Stimulated activated CD8-positive, alpha-beta memory T cell treated with anti-CD3 and anti-CD28 coated beads, Interleukin-4, amount 100 ng/mL, for 24 hours (primary cell): ENCODE measurements around the gene CCSAP.
"Not testable (repeated sequence)": the region's sequence is repeated elsewhere in the genome, so short reads cannot be mapped to it uniquely, and the experiment has no call there.

Experiments
- DNase-seq: peaks from one replicate; pipeline ENCODE4 v3.0.0-alpha.2; 2020; ENCODE audit warnings: low read depth

CCSAP gene

DNA sequence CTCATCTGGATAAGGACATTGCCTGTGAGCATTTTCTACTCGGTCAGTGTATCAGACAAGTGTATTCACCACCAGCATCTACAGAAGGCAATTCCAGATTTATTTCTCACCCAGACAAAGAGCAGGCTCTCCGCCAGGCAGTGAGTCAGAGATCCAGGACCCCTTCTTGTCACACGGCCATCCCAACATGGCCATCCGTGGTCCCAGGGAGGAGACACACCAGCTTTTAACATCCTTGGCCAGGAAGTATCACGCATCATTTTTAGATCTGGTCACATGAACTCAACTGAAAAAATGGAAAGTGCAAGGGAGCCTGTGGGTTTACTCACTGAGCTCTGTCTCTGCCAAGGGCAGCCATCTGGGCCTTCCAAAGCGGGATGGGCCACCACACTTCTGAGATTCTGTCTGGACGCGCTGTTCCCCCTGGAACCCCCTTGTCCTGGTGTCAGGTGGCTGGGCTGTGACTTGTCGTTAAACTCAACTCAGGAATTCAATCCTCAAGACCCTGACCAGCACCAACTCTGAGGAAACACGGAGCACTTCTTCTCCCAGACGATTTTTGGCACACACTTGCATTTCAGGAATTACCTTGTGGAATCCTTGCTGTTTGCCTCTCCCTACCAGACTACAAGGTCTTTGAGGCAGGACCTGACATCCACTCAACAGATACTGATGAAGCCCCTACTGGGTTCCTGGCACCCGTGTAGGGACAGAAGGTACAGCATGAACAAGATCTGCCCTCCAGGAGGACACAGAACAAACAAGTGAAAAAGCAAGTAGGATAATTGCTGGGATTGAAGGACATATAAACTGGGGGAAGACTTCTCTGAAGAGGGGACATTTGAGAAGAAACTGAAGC is 21.6 kb upstream of the CCSAP start:
- DNase-seq = no peak

- no peak for DNase-seq
Measured at GRCh38 chr1:229363723-229364122, 20.9 kb upstream of the CCSAP start.

- no peak for DNase-seq
Measured at GRCh38 chr1:229360420-229360819, 17.6 kb upstream of the CCSAP start.

- no peak for DNase-seq
Measured at GRCh38 chr1:229355661-229356060, 12.8 kb upstream of the CCSAP start.

GRCh38 chr1:229354226-229354625 is 11.4 kb upstream of the CCSAP start:
- DNase-seq = no peak

DNA sequence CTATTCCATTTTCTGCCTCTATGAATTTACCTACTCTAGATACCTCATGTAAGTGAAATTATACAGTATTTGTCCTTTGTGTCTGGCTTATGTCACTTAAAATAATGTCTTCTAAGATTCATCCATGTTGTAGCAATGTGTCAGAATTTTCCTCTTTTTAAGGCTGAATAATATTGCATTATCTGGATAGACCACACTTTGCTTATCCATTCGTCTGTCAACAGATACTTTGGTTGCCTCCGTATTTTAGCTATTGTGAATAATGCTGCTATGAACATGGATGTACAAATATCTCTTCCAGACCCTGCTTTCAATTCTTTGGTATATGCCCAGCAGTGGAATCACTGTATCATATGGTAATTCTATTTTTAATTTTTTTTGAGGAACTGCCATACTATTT is 10.1 kb upstream of the CCSAP start:
- no peak for DNase-seq

GRCh38 chr1:229349463-229350385 is 6.9 kb upstream of the CCSAP start:
- DNase-seq = no peak

DNA sequence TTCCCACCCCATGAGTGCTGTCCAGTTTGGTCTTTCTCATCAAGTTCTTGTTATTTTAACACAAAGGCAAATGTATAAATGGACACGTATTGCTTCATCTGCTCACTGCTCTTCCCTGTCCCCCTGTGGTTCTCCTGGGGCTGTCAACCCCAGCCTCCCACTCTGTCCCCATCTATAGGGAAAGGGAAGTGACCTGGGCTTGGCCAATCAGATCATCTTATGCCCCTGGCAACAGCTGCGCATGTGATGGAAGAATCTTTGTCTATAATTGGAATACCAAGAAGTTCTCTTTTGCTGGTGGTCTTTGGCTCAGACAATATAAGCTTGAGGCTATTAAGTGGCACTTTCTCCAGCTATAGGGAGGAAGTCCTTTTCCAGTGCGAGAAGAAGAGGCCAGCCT is 4.7 kb upstream of the CCSAP start:
- DNase-seq = no peak

DNA sequence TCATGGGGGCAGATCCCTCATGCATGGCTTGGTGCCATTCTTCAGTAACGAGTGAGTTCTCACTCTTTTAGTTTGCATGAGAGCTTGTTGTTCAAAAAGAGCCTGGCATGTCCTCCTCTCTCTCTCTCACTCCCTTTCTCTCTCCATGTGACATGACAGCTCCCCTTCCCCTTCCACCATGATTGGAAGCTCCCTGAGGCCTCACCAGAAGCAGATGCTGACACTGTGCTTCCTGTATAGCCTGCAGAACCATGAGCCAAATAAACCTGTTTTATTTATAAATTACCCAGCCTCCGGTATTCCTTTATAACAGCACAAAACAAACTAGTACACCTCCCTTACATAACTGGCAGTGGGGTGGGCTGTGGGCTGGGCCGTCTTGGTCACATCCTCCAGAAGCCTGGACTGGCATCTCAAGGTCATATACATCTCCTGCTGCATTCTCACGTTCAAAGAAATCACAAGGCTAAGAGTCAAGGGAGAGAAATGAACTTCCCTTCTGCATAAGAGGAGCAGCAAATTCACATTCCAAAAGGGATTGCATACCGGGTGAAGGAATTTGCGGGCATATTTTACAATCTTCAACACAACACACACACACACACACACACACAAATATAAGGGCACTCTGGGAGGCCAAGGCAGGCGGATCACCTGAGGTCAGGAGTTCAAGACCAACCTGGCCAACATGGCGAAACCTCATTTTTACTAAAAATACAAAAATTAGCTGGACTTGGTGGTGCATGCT is 2.3 kb upstream of the CCSAP start:
- no peak for DNase-seq

GRCh38 chr1:229344139-229344538 is 1.3 kb upstream of the CCSAP start:
- DNase-seq = no peak

DNA sequence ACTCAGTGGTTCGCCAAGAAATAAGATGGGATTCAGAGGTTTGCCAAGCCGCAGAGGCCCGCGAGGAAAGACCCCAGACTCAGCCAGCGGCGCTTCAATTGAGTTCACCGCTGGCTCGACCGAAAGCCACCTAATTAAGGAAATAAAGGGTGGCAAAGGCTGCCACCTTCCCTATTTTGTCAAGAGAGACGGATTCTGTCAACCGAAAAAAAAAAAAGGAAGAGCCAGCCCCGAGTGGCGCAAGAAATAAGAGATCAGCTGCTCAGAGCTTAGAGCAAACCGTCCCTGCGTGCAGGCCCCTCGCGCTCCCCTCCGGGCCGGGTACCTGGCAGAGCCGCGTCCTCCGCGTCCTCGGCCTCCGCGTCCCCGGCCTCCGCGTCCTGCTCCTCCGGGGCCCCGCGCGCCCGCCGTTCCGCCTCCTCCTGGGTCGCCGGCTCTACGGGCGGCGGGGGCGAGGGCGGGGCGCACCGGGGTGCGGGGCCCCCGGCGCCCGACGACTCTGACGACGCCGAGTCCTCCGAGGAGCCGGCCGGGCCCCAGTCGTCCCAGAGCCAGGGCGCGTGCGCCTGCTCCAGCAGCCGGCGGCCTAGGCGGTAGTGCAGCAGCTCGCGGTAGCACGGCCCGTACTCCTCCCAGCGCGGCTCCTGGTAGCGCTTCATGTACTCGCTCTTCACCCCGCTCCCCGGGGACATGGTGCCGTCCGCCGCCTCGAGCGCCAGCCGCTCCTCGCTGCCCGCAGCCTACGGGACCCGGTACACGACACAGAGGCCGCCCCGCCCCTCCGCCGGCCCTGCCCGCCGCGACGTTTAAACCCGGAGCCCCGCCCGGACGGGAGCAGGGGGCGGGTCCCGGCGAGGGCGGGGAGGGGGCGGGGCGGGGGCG is 832 bp downstream of the CCSAP start:
- DNase-seq = peak; percentile 71

- DNase-seq = no peak
Measured at GRCh38 chr1:229340496-229340895, 2.4 kb downstream of the CCSAP start.

DNA sequence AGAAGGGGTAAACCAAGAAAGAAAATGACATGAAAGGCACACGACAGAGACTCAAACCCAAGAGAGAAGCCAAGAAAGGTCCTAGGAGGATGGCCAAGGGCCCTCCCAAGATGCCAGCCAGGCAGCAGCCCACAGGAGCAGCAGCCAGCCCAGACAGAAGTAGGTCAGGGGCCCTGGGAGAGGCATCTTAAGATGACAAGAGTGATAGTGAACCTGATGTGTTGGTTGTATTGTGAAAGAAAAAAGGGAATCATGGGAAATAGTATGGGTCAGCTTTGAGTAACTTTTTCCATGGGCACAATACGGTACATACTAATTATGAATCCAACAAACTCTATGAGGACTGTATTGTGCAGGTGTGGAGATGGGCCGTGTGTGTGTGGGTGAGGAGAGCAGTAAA is 3.3 kb downstream of the CCSAP start:
- no peak for DNase-seq

- DNase-seq = no peak
Measured at GRCh38 chr1:229339086-229339485, 3.8 kb downstream of the CCSAP start.

GRCh38 chr1:229336345-229336744 is 6.5 kb downstream of the CCSAP start:
- no peak for DNase-seq

DNA sequence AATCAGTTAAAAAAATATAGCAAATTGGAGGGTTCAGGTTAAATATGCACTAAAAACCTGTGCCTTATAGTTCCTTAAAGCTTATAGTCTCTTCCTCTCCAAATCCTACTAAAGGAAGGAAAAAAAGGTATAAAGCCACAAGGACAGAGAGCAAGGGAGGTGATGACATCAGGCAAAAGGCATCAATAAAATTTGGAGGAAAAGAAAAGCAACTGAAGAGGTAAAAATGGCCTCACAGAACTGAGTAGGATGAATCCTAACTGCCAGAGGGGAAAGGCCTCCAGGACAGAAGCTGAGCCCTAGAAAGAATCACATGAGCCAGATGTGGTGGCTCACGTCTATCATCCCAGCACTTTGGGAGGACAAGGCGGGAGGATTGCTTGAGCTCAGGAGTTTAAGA is 8.1 kb downstream of the CCSAP start:
- no peak for DNase-seq

GRCh38 chr1:229334269-229334668 is 8.6 kb downstream of the CCSAP start:
- DNase-seq = no peak

DNA sequence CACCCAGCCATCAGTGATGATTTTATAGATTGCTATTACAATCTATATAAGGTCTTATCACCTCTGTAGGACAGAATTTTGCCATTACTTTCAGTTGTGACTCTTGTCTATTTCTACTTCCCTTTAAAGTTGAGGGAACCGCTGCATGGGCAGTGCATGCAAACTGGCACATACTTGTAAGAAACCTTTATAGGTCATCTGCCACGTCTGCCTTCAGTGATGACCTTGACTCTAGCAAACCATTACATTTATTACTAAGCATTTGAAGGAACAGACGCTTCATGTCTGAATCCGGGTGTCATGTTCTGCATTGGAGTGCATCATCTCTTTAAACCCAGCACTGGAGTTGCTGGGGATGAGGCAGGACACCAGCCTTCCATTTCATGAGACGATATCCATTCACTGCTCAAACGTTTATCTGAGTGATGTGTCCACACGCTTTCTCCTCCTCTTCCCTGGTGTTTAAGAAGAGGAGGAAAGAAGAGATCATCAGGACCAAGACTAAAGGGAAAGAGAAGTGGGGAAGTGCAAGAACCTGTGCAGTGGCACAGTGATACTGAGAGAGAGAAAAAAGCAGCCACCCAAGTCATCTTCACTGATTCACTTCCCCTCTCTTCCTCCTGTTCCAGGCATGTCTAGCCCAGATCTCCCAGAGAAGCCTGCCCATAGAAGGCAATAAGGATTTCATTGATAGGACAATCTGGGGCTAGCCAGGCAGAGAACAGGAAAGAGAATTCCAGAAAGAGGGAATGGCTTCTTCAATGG is 14.1 kb downstream of the CCSAP start:
- no peak for DNase-seq

GRCh38 chr1:229327765-229328164 is 15.1 kb downstream of the CCSAP start:
- DNase-seq = not testable (repeated sequence)

GRCh38 chr1:229326601-229327000 is 16.2 kb downstream of the CCSAP start:
- DNase-seq = no peak
